GM21447 (cell line): ENCODE data around the gene CAPZA1.

Experiments
- ATAC-seq: cut with Tn5 transposase; IDR thresholded peaks from one replicate; pipeline ENCODE4 v1.9.1; 2021; ENCODE audit not compliant: unreplicated experiment

Gene CAPZA1

GRCh38 chr1:112699425-112700144, 80.0 kb downstream of the CAPZA1 start:
- ATAC-seq, result no peak

- peak; percentile 43 for ATAC-seq
These were observed 80.9 kb downstream of the CAPZA1 start for GRCh38 chr1:112700290-112701226.

- no peak for ATAC-seq
These were observed 81.8 kb downstream of the CAPZA1 start for GRCh38 chr1:112701227-112702066.

- ATAC-seq, result no peak
These were observed 82.4 kb downstream of the CAPZA1 start for GRCh38 chr1:112702067-112702395.

GRCh38 chr1:112702420-112703261, 83.0 kb downstream of the CAPZA1 start:
- ATAC-seq, result no peak

- no peak for ATAC-seq
These were observed 84.1 kb downstream of the CAPZA1 start for GRCh38 chr1:112703706-112704105.

GRCh38 chr1:112704391-112704933, 84.8 kb downstream of the CAPZA1 start:
- ATAC-seq, result peak; percentile 2

GRCh38 chr1:112704934-112705627, 85.4 kb downstream of the CAPZA1 start:
- ATAC-seq, result peak; percentile 64

GRCh38 chr1:112706505-112707220, 87.0 kb downstream of the CAPZA1 start, which contains the start of gene RHOC:
RHOC (minus strand) TSS chr1:112707127; CDS start chr1:112703799, 3,328 bp downstream.
- ATAC-seq, result peak; percentile 44

GRCh38 chr1:112707221-112708001, 87.8 kb downstream of the CAPZA1 start:
- ATAC-seq, result peak; percentile 53

- no peak for ATAC-seq
These were observed 88.4 kb downstream of the CAPZA1 start for GRCh38 chr1:112708002-112708448.

GRCh38 chr1:112708489-112708888, 88.9 kb downstream of the CAPZA1 start:
- no peak for ATAC-seq

GRCh38 chr1:112710159-112710558, 90.5 kb downstream of the CAPZA1 start:
- ATAC-seq, result no peak

GRCh38 chr1:112710586-112710985, 91.0 kb downstream of the CAPZA1 start:
- ATAC-seq, result no peak

- no peak for ATAC-seq
These were observed 91.4 kb downstream of the CAPZA1 start for GRCh38 chr1:112711041-112711440.

GRCh38 chr1:112711670-112712069, 92.0 kb downstream of the CAPZA1 start:
- ATAC-seq, result no peak

- ATAC-seq, result no peak
These were observed 92.6 kb downstream of the CAPZA1 start for GRCh38 chr1:112712191-112712590.

- no peak for ATAC-seq
These were observed 93.1 kb downstream of the CAPZA1 start for GRCh38 chr1:112712701-112713128.
